Kidney (tissue), 14 donors: ENCODE results near the gene MYCN. TPM values are rescaled to one million over a fixed set of nuclear protein-coding genes. Genes with fewer than 3 reads are reported as not detected.
A peak's percentile ranks its signal among the peaks of the same experiment; 100 is the strongest.

Source experiments
- DNase-seq, 5 donors: peaks; one replicate each; pipeline ENCODE4 v3.0.0-alpha.2; 2013 to 2020
- FAIRE-seq: peaks from 2 replicates; lab custom pipeline; 2012; peaks lifted over from hg19 to GRCh38; lab: Jason Lieb, UNC
- H3K27ac ChIP-seq, 2 donors: one replicate each; pipeline ENCODE4 v1.7.0; 2013; ENCODE audit warnings: low read depth in 2 of 2, low read length in 2 of 2, inconsistent platforms in 1 of 2
- H3K27me3 ChIP-seq: one replicate; pipeline ENCODE4 v1.7.1; 2013; ENCODE audit warnings: low read length, inconsistent platforms; ENCODE audit not compliant: control insufficient read depth, insufficient read depth
- H3K36me3 ChIP-seq, 3 donors: one replicate each; pipeline versions ENCODE4 v1.7.0 to v1.7.1; 2013; ENCODE audit warnings: low read length in 3 of 3, control low read depth in 1 of 3, inconsistent platforms in 1 of 3; ENCODE audit not compliant: insufficient read depth in 3 of 3, control insufficient read depth in 2 of 3
- H3K4me1 ChIP-seq, 3 donors: one replicate each; pipeline versions ENCODE4 v1.7.0 to v1.7.1; 2013; ENCODE audit warnings: low read length in 3 of 3, inconsistent platforms in 1 of 3, low read depth in 1 of 3; ENCODE audit not compliant: control insufficient read depth in 2 of 3, insufficient read depth in 2 of 3
- H3K4me3 ChIP-seq, 3 donors: one replicate each; pipeline versions ENCODE4 v1.7.0 to v1.8.1; 2013; ENCODE audit warnings: low read length in 3 of 3, control low read depth in 1 of 3, inconsistent platforms in 1 of 3
- H3K9ac ChIP-seq, 3 donors: one replicate each; pipeline versions ENCODE4 v1.7.0 to v1.7.1; 2013; ENCODE audit warnings: low read length in 3 of 3, control low read depth in 1 of 3, inconsistent platforms in 1 of 3
- H3K9me3 ChIP-seq, 3 donors: one replicate each; pipeline versions ENCODE4 v1.7.0 to v1.7.1; 2013; ENCODE audit warnings: low read length in 3 of 3, control low read depth in 1 of 3, inconsistent platforms in 1 of 3; ENCODE audit not compliant: control insufficient read depth in 2 of 3, insufficient read depth in 1 of 3
- CTCF ChIP-seq: IDR thresholded peaks from 3 replicates; pipeline ENCODE4 v1.5.1; 2012; ENCODE audit warnings: mild to moderate bottlenecking, moderate library complexity, borderline replicate concordance; ENCODE audit not compliant: insufficient read depth; ENCODE audit errors: extremely low read depth
- intact Hi-C: fragments of 100-400 bp; cut with DNase I; formaldehyde crosslinking; loops from one replicate; pipeline ENCODE4 v1.11.1; 2022
- polyA plus RNA-seq: library from polyadenylated mRNA; stranded (reverse); fragments of 350-450 nt; fragmentation: Illumina TruSeq; extraction: RNeasy Lipid Tissue Mini Kit (QIAGEN cat#74804); gene quantifications from one replicate; pipeline ENCODE4 v1.2.3, GENCODE V29; 2014; ENCODE audit warnings: low read depth, low replicate concordance; ENCODE audit not compliant: insufficient read depth
- total RNA-seq: library from RNA; stranded (reverse); fragmentation: NEBNext Ultra II Directional; extraction: Animal tissue kit (Norgen Biotek cat#: 25700); gene quantifications from one replicate; pipeline ENCODE4 v1.2.1, GENCODE V29; 2021
- donor health status: control.
- donor health status: control.
- donor health status: control.
- donor health status: control.
- donor health status: control.
- donor health status: DM: yes; HTN: yes; CAD: no.
- donor health status: Normal renal cell carcinoma (clear cell type).

MYCN gene
- total and polyA plus RNA-seq, 2 donors from 2014 or later = 1.7 to 2.2 TPM

- FAIRE-seq (no peak), DNase-seq (peak in 4 of 5 donors; percentile 80 to 90 (median 84))
- H3K27ac ChIP-seq = no peak overlapping the region
- peaks cover 0 to 7% (median 5%) of the 10 kb centered on the region in 3 donors for H3K36me3 ChIP-seq
- H3K4me1 ChIP-seq = peaks cover 0 to 18% (median 0%) of the 10 kb centered on the region in 3 donors
- peak overlapping the region in 2 of 3 donors; percentile 38 to 51 for H3K9ac ChIP-seq
- no peaks in the 10 kb centered on the region for H3K27me3 ChIP-seq
- peak overlapping the region; percentile 56 to 75 (median 72) for H3K4me3 ChIP-seq
- TF ChIP-seq CTCF = no peak
- no peaks in the 10 kb centered on the region for H3K9me3 ChIP-seq
- intact Hi-C loops = no loop called here
These were observed 1.1 kb downstream of the MYCN start for GRCh38 chr2:15941481-15941850.

GRCh38 chr2:15941871-15942710 is 1.7 kb downstream of the MYCN start:
- H3K9me3 ChIP-seq = no peaks in the 10 kb centered on the region
- TF ChIP-seq CTCF = no peak
- peak in 4 of 5 donors; percentile 45 to 79 (median 56) for DNase-seq
- no peaks in the 10 kb centered on the region for H3K27me3 ChIP-seq
- no peak overlapping the region for H3K27ac ChIP-seq
- peaks cover 0 to 7% (median 5%) of the 10 kb centered on the region in 3 donors for H3K36me3 ChIP-seq
- peak overlapping the region in 1 of 3 donors; percentile 30 for H3K9ac ChIP-seq
- H3K4me3 ChIP-seq = peak overlapping the region; percentile 56 to 75 (median 72)
- peaks cover 0 to 18% (median 0%) of the 10 kb centered on the region in 3 donors for H3K4me1 ChIP-seq
- intact Hi-C loops = no loop called here
- no peak for FAIRE-seq

- Histone ChIP-seq H3K27me3 (no peaks in the 10 kb centered on the region), H3K9ac (peak overlapping the region in 2 of 3 donors; percentile 41 to 57), H3K36me3 (peaks cover 0 to 7% (median 5%) of the 10 kb centered on the region in 3 donors), H3K4me3 (peak overlapping the region; percentile 19 to 81 (median 56)), H3K4me1 (peaks cover 0 to 18% (median 0%) of the 10 kb centered on the region in 3 donors), H3K9me3 (no peaks in the 10 kb centered on the region), H3K27ac (no peak overlapping the region)
- peak in 1 of 5 donors; percentile 19 for DNase-seq
- no peak for TF ChIP-seq CTCF
- intact Hi-C loops = no loop called here
- FAIRE-seq = no peak
These were observed 2.5 kb downstream of the MYCN start for GRCh38 chr2:15942711-15943345.
